ENCODE data around the gene WNT5A.

DNA sequence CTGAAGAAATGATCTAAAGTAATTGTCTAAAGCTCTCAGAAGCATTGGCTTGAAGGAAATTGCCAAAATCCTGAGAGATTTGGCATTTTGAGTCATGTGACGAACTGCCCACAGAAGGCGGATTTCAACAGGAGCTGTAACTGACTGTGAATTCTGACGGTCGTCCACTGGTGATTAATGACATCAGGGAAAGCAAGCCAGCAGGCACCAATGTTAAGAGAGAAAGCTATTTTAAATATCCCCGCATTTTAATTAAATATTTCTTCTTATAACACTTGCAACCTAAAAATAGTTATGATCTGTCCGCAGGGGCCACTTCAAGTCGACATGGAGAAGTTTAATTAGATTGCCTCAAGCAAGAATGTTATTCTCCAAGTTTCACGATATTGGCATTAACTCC is 51.6 kb downstream of the WNT5A start:
- TF ChIP-seq, protein P1, sequence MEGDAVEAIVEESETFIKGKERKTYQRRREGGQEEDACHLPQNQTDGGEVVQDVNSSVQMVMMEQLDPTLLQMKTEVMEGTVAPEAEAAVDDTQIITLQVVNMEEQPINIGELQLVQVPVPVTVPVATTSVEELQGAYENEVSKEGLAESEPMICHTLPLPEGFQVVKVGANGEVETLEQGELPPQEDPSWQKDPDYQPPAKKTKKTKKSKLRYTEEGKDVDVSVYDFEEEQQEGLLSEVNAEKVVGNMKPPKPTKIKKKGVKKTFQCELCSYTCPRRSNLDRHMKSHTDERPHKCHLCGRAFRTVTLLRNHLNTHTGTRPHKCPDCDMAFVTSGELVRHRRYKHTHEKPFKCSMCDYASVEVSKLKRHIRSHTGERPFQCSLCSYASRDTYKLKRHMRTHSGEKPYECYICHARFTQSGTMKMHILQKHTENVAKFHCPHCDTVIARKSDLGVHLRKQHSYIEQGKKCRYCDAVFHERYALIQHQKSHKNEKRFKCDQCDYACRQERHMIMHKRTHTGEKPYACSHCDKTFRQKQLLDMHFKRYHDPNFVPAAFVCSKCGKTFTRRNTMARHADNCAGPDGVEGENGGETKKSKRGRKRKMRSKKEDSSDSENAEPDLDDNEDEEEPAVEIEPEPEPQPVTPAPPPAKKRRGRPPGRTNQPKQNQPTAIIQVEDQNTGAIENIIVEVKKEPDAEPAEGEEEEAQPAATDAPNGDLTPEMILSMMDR (IDR thresholded peaks at IDR 0.05) = no peak
- no peak for TF ChIP-seq POLR2AphosphoS5 (IDR thresholded peaks at IDR 0.05)
- no peak for TF ChIP-seq POLR2A (IDR thresholded peaks at IDR 0.05; ENCODE audit: low read depth)

All from esophagus muscularis mucosa (tissue), 3 donors.